Upper lobe of left lung (tissue), 6 donors: ENCODE data around the gene SELPLG. TPM values are rescaled to one million over a fixed set of nuclear protein-coding genes. Genes with fewer than 3 reads are reported as not detected.

Source experiments
- ATAC-seq, 2 donors: fragments of 200-7000 bp; cut with Tn5 transposase; one replicate each; pipeline ENCODE4 v1.9.1; 2022; ENCODE audit warnings: mild to moderate bottlenecking in 2 of 2, moderate library complexity in 2 of 2; ENCODE audit not compliant: low FRiP score in 2 of 2
- DNase-seq, 2 donors: peaks; one replicate each; pipeline ENCODE4 v3.0.0-alpha.2; 2019 to 2020
- H3K27ac ChIP-seq, 4 donors: fragments of 200-600 bp; sonication (generic); one replicate each; pipeline ENCODE4 v1.5.1; 2016 to 2019
- H3K27me3 ChIP-seq, 4 donors: fragments of 200-600 bp; sonication (generic); one replicate each; pipeline ENCODE4 v1.5.1; 2017 to 2019
- H3K36me3 ChIP-seq, 4 donors: fragments of 200-600 bp; sonication (generic); one replicate each; pipeline ENCODE4 v1.5.1; 2016 to 2019
- H3K4me1 ChIP-seq, 4 donors: fragments of 200-600 bp; sonication (generic); one replicate each; pipeline ENCODE4 v1.5.1; 2018 to 2019
- H3K4me3 ChIP-seq, 4 donors: fragments of 200-600 bp; sonication (generic); one replicate each; pipeline ENCODE4 v1.5.1; 2017 to 2019; ENCODE audit warnings: mild to moderate bottlenecking in 2 of 4, moderate library complexity in 1 of 4
- H3K9me3 ChIP-seq, 4 donors: fragments of 200-600 bp; sonication (generic); one replicate each; pipeline ENCODE4 v1.5.1; 2018 to 2019
- CTCF ChIP-seq, 6 experiments: fragments of 450-650 bp in 4 of 6; fragments of 200-600 bp in 2 of 6; sonication (generic) in 2 of 6; IDR thresholded peaks; one replicate each; pipeline ENCODE4 v1.5.1; 2016 to 2019; ENCODE audit warnings: antibody characterized with exemption in 6 of 6
- EP300 ChIP-seq, 4 donors: sonication (generic); formaldehyde crosslinking; IDR thresholded peaks; one replicate each; pipeline ENCODE4 v1.5.1; 2017; ENCODE audit warnings: antibody characterized with exemption in 4 of 4, control low read depth in 2 of 4
- POLR2A ChIP-seq, 4 donors: fragments of 450-650 bp; IDR thresholded peaks; one replicate each; pipeline ENCODE4 v1.5.1; 2016 to 2017; ENCODE audit warnings: antibody characterized with exemption in 4 of 4, mild to moderate bottlenecking in 2 of 4
- POLR2AphosphoS5 ChIP-seq, 2 donors: sonication (generic); formaldehyde crosslinking; IDR thresholded peaks; one replicate each; pipeline ENCODE4 v1.5.1; 2017; ENCODE audit warnings: antibody characterized with exemption in 2 of 2
- WGBS, 2 donors: methylation state at CpG; one replicate each; pipeline ENCODE4 v1.1.5; 2017 to 2018; 5-methylcytosine and 5-hydroxymethylcytosine counted together
- total RNA-seq, 6 donors: library from RNA; depleted of rRNA in 4 of 6; stranded (reverse); fragments of >200 nt in 4 of 6; gene quantifications; one replicate each; pipeline versions ENCODE4 v1.1.0 to v1.2.1, GENCODE V29; 2016 to 2021
- donor health status: DM: no; HTN: no; CAD: no; lungs with moderate emphysema.
- donor health status: DM: no; HTN: yes; CAD: no; lungs with severe emphysema.

The SELPLG gene
- total RNA-seq, 6 donors from 2014 or later: 25.2 to 71.4 (median 42.5) TPM

GRCh38 chr12:108602209-108602705 lies 31.4 kb downstream of the SELPLG start:
- TF ChIP-seq POLR2A (IDR thresholded peaks at IDR 0.05) (no peak), EP300 (IDR thresholded peaks at IDR 0.05) (no peak), CTCF (IDR thresholded peaks at IDR 0.05) (no peak), POLR2AphosphoS5 (IDR thresholded peaks at IDR 0.05) (no peak)
- Histone ChIP-seq H3K27ac (no peak overlapping the region), H3K4me3 (no peak overlapping the region), H3K36me3 (no peaks in the 10 kb centered on the region), H3K27me3 (no peaks in the 10 kb centered on the region), H3K9me3 (no peaks in the 10 kb centered on the region), H3K4me1 (no peaks in the 10 kb centered on the region)
- ATAC-seq (no peak), DNase-seq (no peak)
- WGBS, 2 donors: 92 to 93% methylated on average over 9 of the region's 9 CpGs

GRCh38 chr12:108600702-108601007 lies 33.0 kb downstream of the SELPLG start:
- no peaks in the 10 kb centered on the region for H3K4me1 ChIP-seq
- TF ChIP-seq POLR2A (IDR thresholded peaks at IDR 0.05): no peak
- no peak for TF ChIP-seq CTCF (IDR thresholded peaks at IDR 0.05)
- no peak for TF ChIP-seq POLR2AphosphoS5 (IDR thresholded peaks at IDR 0.05)
- TF ChIP-seq EP300 (IDR thresholded peaks at IDR 0.05): no peak
- H3K36me3 ChIP-seq: no peaks in the 10 kb centered on the region
- no peaks in the 10 kb centered on the region for H3K9me3 ChIP-seq
- H3K27me3 ChIP-seq: no peaks in the 10 kb centered on the region
- no peak overlapping the region for H3K27ac ChIP-seq
- no peak overlapping the region for H3K4me3 ChIP-seq
- no peak for DNase-seq
- no peak for ATAC-seq
- WGBS, 2 donors: 56 to 60% methylated on average over 4 of the region's 4 CpGs

- ATAC-seq (no peak), DNase-seq (no peak)
- WGBS, 2 donors: 84 to 86% methylated on average over 8 to 10 of the region's 10 CpGs
- Histone ChIP-seq H3K27me3 (no peaks in the 10 kb centered on the region), H3K9me3 (no peaks in the 10 kb centered on the region), H3K36me3 (no peaks in the 10 kb centered on the region), H3K27ac (no peak overlapping the region), H3K4me3 (no peak overlapping the region), H3K4me1 (no peaks in the 10 kb centered on the region)
- TF ChIP-seq POLR2A (IDR thresholded peaks at IDR 0.05) (no peak), EP300 (IDR thresholded peaks at IDR 0.05) (no peak), POLR2AphosphoS5 (IDR thresholded peaks at IDR 0.05) (no peak), CTCF (IDR thresholded peaks at IDR 0.05) (no peak)
Observed at GRCh38 chr12:108599948-108600701, 33.6 kb downstream of the SELPLG start.

- ATAC-seq: no peak
- DNase-seq: no peak
- Histone ChIP-seq H3K4me3 (no peak overlapping the region), H3K27me3 (no peaks in the 10 kb centered on the region), H3K9me3 (no peaks in the 10 kb centered on the region), H3K4me1 (no peaks in the 10 kb centered on the region), H3K27ac (no peak overlapping the region), H3K36me3 (no peaks in the 10 kb centered on the region)
- WGBS, 2 donors: 80 to 81% methylated on average over 4 to 6 of the region's 6 CpGs
- TF ChIP-seq EP300 (IDR thresholded peaks at IDR 0.05) (no peak), POLR2AphosphoS5 (IDR thresholded peaks at IDR 0.05) (no peak), POLR2A (IDR thresholded peaks at IDR 0.05) (no peak), CTCF (IDR thresholded peaks at IDR 0.05) (no peak)
Observed at GRCh38 chr12:108599541-108599940, 34.2 kb downstream of the SELPLG start.
